Kidney (tissue), 14 donors: Measurements from ENCODE around the gene BBC3. TPM values are rescaled to one million over a fixed set of nuclear protein-coding genes. Genes with fewer than 3 reads are reported as not detected.

Source experiments
- DNase-seq, 5 donors: peaks; one replicate each; pipeline ENCODE4 v3.0.0-alpha.2; 2013 to 2020
- FAIRE-seq: peaks from 2 replicates; lab custom pipeline; 2012; peaks lifted over from hg19 to GRCh38; lab: Jason Lieb, UNC
- H3K27ac ChIP-seq, 2 donors: one replicate each; pipeline ENCODE4 v1.7.0; 2013; ENCODE audit warnings: low read depth in 2 of 2, low read length in 2 of 2, inconsistent platforms in 1 of 2
- H3K27me3 ChIP-seq: one replicate; pipeline ENCODE4 v1.7.1; 2013; ENCODE audit warnings: low read length, inconsistent platforms; ENCODE audit not compliant: control insufficient read depth, insufficient read depth
- H3K36me3 ChIP-seq, 3 donors: one replicate each; pipeline versions ENCODE4 v1.7.0 to v1.7.1; 2013; ENCODE audit warnings: low read length in 3 of 3, control low read depth in 1 of 3, inconsistent platforms in 1 of 3; ENCODE audit not compliant: insufficient read depth in 3 of 3, control insufficient read depth in 2 of 3
- H3K4me1 ChIP-seq, 3 donors: one replicate each; pipeline versions ENCODE4 v1.7.0 to v1.7.1; 2013; ENCODE audit warnings: low read length in 3 of 3, inconsistent platforms in 1 of 3, low read depth in 1 of 3; ENCODE audit not compliant: control insufficient read depth in 2 of 3, insufficient read depth in 2 of 3
- H3K4me3 ChIP-seq, 3 donors: one replicate each; pipeline versions ENCODE4 v1.7.0 to v1.8.1; 2013; ENCODE audit warnings: low read length in 3 of 3, control low read depth in 1 of 3, inconsistent platforms in 1 of 3
- H3K9ac ChIP-seq, 3 donors: one replicate each; pipeline versions ENCODE4 v1.7.0 to v1.7.1; 2013; ENCODE audit warnings: low read length in 3 of 3, control low read depth in 1 of 3, inconsistent platforms in 1 of 3
- H3K9me3 ChIP-seq, 3 donors: one replicate each; pipeline versions ENCODE4 v1.7.0 to v1.7.1; 2013; ENCODE audit warnings: low read length in 3 of 3, control low read depth in 1 of 3, inconsistent platforms in 1 of 3; ENCODE audit not compliant: control insufficient read depth in 2 of 3, insufficient read depth in 1 of 3
- CTCF ChIP-seq: IDR thresholded peaks from 3 replicates; pipeline ENCODE4 v1.5.1; 2012; ENCODE audit warnings: mild to moderate bottlenecking, moderate library complexity, borderline replicate concordance; ENCODE audit not compliant: insufficient read depth; ENCODE audit errors: extremely low read depth
- intact Hi-C: fragments of 100-400 bp; cut with DNase I; formaldehyde crosslinking; loops from one replicate; pipeline ENCODE4 v1.11.1; 2022
- polyA plus RNA-seq: library from polyadenylated mRNA; stranded (reverse); fragments of 350-450 nt; fragmentation: Illumina TruSeq; extraction: RNeasy Lipid Tissue Mini Kit (QIAGEN cat#74804); gene quantifications from one replicate; pipeline ENCODE4 v1.2.3, GENCODE V29; 2014; ENCODE audit warnings: low read depth, low replicate concordance; ENCODE audit not compliant: insufficient read depth
- total RNA-seq: library from RNA; stranded (reverse); fragmentation: NEBNext Ultra II Directional; extraction: Animal tissue kit (Norgen Biotek cat#: 25700); gene quantifications from one replicate; pipeline ENCODE4 v1.2.1, GENCODE V29; 2021
- donor health status: control.
- donor health status: control.
- donor health status: control.
- donor health status: control.
- donor health status: control.
- donor health status: DM: yes; HTN: yes; CAD: no.
- donor health status: Normal renal cell carcinoma (clear cell type).

The BBC3 gene
- total and polyA plus RNA-seq, 2 donors from 2014 or later, result 3.2 to 14.2 TPM

GRCh38 chr19:47188507-47189033, 42.4 kb downstream of the BBC3 start:
- DNase-seq (no peak), FAIRE-seq (no peak)
- Histone ChIP-seq H3K4me1 (peaks cover 11 to 12% (median 12%) of the 10 kb centered on the region in 3 donors), H3K9me3 (no peaks in the 10 kb centered on the region), H3K36me3 (peaks cover 0 to 2% (median 0%) of the 10 kb centered on the region in 3 donors), H3K9ac (no peak overlapping the region), H3K4me3 (no peak overlapping the region), H3K27me3 (no peaks in the 10 kb centered on the region), H3K27ac (no peak overlapping the region)
- no peak for TF ChIP-seq CTCF
- intact Hi-C loops, result no loop called here

- TF ChIP-seq CTCF, result no peak
- no peak overlapping the region for H3K9ac ChIP-seq
- intact Hi-C loops, result no loop called here
- no peak overlapping the region for H3K27ac ChIP-seq
- no peak overlapping the region for H3K4me3 ChIP-seq
- H3K27me3 ChIP-seq, result no peaks in the 10 kb centered on the region
- H3K9me3 ChIP-seq, result no peaks in the 10 kb centered on the region
- H3K4me1 ChIP-seq, result peaks cover 11 to 12% (median 12%) of the 10 kb centered on the region in 3 donors
- DNase-seq (no peak), FAIRE-seq (no peak)
- H3K36me3 ChIP-seq, result peaks cover 0 to 2% (median 0%) of the 10 kb centered on the region in 3 donors
These were observed 43.2 kb downstream of the BBC3 start for GRCh38 chr19:47187797-47188196.

- DNase-seq, result no peak
- Histone ChIP-seq H3K27me3 (no peaks in the 10 kb centered on the region), H3K9me3 (no peaks in the 10 kb centered on the region), H3K4me1 (peaks cover 11 to 12% (median 12%) of the 10 kb centered on the region in 3 donors), H3K36me3 (peaks cover 0 to 2% (median 0%) of the 10 kb centered on the region in 3 donors), H3K9ac (no peak overlapping the region), H3K27ac (no peak overlapping the region), H3K4me3 (no peak overlapping the region)
- no peak for FAIRE-seq
- TF ChIP-seq CTCF, result no peak
- intact Hi-C loops, result no loop called here
These were observed 43.7 kb downstream of the BBC3 start for GRCh38 chr19:47187335-47187655.
